Prostate gland (tissue), 2 donors: ENCODE data around the gene PCDH9.

Source experiments
- CTCF ChIP-seq, 4 experiments: fragments of 200-600 bp in 2 of 4; fragments of 450-650 bp in 2 of 4; sonication (generic) in 2 of 4; IDR thresholded peaks; 1 replicate in 3 of 4; 2 replicates in 1 of 4; pipeline ENCODE4 v1.5.1; 2016 to 2019; ENCODE audit warnings: antibody characterized with exemption in 4 of 4, mild to moderate bottlenecking in 2 of 4, moderate library complexity in 2 of 4
- POLR2A ChIP-seq: fragments of 450-650 bp; IDR thresholded peaks from one replicate; pipeline ENCODE4 v1.6.1; 2016; ENCODE audit warnings: antibody characterized with exemption, mild to moderate bottlenecking
- POLR2AphosphoS5 ChIP-seq: sonication (generic); formaldehyde crosslinking; IDR thresholded peaks from one replicate; pipeline ENCODE4 v1.6.1; 2017; ENCODE audit warnings: antibody characterized with exemption

DNA sequence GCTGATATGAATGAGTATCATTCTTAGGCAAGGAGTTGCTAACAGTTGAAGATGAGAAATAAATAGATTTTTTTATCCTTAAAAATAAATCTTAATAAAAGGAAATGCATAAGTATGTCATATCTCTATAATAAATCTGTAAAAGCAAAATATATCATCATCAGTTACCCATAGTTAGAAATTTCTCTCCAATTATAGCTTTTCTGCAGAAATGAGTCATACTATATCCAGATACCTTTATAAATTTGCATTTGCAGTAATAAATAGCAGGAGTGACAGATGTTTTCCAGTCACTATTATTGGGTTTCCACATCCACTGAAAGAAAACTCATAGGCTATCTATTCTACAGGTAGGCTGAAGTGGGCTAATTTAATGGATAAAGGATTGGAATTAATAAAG, 829.8 kb downstream of the PCDH9 start:
- TF ChIP-seq CTCF (IDR thresholded peaks at IDR 0.05) (no peak), POLR2AphosphoS5 (no peak), POLR2A (no peak)
